Measurements from ENCODE around the gene PRR22.
"Not testable (repeated sequence)": the region's sequence is repeated elsewhere in the genome, so short reads cannot be mapped to it uniquely, and the experiment has no call there.

The PRR22 gene

DNA sequence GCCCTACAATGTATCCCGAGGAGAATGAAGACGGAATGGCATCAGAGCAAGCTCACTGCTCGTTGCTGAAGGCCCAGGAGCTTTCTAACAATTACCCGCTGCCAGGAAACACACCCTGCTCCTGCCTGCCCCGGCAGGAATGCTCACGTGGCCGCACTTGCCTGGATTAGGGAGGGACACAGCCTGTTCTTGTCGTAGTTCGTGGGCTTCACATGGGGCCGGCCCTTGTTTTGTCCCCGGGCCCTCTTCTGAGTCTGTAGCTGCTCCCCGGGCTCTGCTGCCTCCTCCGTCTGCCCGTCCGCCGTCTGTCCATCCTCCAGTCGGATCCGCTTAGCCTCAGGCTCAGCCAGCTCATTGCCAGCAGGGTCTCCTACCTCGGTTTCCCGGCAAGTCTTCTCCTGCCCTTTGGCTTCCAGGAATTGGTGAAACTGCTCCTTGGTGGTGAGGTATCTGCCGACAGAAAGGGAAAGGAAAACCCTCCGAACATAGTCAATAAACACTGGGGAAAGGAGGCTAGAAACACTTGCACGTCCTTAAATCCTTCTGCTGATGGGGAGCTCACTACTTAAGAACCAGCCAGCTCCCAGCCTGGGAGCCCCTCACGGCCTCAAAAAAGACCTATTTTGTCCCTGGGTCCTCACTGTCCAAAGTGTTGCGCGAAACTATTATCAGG is 5.5 kb upstream of the PRR22 start:
- no peak for DNase-seq

DNA sequence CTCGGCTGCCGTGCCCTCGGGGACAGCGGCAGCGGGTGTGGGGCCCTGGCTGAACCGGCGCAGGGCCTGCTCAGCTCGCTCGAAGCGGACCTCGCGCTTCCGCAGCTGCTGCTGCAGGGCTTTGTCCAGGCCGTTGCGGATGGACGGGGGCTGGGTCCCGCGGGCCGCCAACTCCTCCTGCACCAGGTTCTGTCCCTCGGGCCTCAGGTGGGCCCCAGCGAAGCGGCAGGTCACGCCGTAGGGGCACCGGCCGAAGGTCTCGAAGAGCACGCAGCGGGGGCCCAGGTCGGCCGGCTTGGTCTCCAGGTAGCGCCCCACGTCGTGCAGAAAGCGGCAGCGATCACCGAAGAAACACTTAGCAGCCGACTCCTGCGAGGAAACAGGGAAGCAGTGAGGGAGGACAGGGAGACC is 4.8 kb upstream of the PRR22 start:
- DNase-seq: no peak

DNA sequence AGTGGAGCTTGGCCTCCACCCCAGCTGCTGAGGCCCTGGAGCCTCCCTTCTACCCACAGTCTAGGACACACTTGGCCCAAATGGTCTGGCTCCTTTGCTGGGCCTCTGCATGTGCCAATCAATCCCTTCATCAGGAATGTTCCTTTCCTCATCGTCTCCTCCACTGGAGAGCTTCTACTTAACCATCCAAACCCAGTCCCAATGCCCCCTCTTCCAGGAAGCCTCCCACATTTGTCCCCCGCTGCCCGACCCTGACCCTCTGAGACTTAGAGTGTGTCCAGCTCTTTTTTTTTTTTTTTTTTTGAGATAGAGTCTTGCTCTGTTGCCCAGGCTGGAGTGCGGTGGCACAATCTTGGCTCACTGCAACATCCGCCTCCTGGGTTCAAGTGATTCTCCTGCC is 3.9 kb upstream of the PRR22 start:
- DNase-seq: no peak

DNA sequence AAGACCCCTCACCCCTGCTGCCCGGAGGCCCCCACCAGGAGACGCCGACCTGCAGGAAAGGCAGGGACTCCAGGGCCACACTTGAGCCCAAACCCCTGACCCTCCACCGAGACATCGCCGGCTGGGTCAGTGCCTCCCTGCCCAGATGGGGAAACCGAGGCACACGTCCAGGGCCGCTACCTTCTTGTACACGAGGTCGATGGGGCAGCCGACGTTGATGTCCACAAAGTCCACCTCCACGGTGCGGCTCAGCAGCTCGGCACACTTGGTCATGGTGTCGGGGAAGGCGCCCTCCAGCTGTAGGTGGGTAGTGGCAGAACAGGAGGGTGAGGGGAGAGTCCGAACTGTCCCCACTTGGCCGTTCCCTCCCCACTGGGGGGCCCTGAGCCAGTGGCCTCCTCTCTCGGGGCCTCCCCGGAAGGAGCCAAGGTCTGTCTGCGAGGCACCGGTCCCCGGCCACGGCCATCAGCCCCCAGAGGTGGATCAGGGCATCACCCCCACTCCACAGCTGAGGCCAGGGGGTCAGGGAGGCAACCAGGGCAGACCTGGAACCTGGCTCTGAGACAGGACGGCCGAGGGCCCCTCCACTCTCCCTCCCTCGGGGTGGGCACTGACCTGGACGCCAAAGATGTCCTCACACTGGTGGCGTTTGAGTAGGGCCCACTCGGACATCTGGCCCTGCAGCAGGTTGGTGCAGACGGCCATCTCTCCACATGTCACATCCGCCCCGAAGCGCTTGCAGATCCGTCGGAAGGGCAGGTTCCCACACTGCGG is 3.0 kb upstream of the PRR22 start:
- DNase-seq: no peak

DNA sequence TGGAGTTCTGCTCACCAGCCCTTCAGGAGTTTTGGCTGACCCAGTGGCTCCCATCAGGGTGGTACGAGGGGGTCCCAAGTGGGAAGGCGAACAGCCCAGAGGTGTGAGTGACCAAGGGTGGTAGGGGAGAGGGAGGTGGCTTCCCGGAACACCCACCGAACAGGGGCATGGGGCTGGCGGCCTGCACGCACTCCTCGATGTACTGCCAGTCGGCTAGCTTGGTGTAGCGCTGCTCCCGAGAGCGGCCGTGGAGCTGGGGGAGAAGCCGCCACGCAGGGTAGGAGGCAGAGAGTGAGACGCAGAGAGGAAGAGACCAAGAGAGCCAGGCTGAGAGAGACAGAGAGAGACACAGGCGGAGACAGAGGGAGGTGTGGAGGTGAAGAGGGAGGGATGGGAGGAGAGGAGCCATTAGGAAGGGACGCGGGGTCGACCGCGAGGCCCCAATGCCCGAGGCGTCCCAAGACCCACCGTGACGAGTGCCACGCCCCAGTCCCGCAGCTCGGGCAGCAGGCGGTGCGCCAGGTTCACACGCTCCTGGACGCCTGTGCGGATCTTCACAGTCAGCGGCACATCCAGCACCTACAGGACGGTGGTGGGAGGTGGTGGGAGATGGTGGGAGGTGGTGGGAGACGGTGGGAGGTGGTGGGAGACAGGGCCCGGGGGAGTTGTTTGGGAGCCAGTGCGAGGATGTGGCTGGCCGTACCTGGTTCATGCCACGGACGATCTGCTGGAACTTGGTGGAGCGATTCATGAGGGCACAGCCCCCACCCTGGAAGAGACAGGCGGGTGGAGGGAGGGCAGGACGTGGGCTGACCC is 2.3 kb upstream of the PRR22 start:
- no peak for DNase-seq

DNA sequence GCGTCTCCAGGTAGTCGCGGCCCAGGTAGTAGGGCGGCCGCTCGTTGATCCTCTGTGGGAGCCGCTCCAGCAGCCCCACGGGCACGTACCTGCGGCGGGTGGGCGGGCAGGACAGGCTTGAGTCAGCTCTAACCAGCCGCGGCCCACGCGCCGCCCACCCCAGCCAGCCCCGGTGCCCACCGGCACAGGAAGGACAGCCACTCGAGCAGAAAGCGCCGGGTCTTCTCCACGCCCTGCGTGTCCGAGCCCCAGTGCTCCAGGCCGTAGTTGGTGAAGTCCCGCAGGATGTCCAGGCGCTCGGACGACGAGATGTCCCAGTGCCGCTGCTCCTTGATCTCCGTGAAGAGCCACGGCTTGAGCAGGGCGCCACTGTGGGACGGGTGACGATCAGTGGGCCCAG is 877 bp upstream of the PRR22 start:
- DNase-seq: no peak

DNA sequence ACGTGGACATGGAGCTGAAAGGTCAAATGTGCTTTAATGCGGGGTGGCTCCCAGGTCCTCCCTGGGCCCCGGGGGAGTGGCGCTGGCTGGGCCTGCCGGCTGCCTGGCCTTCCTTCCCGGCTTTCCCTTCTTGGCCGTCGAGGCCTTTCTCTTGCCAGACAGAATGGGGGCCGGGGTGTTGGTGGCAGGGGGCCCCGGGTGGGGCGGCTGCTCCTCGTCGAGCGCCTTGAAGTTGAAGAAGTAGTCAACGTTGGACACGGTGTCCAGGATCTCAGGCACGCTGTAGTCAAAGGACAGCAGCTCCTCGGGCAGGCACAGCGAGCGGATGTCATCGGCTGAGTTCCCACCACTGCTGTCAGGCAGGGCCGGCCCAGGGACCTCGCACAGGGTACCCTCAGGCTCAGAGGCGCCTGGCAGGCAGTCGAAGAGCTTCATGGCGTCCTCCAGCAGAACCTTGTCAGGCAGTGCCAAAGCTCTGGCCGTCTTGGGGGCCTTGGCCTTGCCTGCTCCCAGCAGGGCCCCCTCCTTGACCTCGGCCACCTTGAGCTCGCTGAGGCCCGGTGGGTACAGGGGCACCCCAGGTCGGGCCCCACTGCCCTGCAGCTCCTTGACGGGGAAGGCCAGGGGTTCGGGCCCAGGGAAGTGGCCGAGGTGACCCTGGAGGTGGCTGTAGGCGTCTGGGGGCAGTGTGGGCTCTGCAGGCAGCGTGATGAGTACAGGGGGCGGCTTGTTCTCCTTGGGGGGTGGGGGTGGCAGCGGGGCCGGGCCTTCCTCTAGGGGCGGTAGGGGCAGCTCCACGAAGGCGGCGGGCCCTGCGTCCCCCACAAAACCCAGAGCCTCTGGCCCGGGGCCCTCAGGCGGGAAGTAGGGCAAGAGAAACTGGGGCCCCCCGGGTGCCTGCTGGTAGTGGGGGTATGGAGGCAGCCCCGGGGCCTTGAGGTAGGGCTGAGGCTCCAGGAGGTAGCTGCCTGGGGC is 1.3 kb downstream of the PRR22 start:
- no peak for DNase-seq

DNA sequence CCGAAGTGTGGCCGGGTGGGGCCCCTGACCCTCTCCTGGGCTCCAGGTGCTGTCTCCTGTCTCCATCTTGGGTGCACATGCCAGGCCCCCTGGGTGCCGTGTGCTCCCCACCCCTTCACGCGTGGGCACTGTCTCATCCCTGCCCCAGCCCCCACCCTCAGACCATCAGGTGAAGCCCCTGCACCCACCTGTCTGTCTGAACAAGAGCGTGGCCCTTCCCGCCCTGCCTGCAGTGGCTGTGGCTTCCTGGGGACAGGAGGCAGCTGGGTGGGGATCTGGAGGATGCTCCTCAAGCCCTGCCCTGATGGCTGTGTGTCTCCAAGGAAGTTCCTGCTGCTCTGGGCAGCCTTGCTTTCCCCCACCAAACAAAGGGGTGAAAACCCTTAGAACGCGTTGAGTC is 2.2 kb downstream of the PRR22 start:
- DNase-seq: no peak

DNA sequence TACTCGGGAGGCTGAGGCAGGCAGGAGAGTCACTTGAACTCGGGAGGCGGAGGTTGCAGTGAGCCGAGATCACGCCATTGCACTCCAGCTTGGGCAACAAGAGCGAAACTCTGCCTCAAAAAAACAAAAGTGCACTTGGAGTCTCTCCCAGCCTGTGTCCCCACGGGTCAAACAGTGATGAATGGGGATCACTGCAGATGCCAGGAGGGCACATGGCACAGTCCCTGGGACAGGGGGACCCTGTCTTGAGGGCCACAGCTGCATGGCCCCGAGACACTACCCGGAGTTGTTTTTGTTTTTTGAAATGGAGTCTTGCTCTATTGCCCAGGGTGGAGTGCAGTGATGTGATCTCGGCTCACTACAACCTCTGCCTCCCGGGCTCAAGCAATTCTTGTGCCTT is 3.6 kb downstream of the PRR22 start:
- not testable (repeated sequence) for DNase-seq

DNA sequence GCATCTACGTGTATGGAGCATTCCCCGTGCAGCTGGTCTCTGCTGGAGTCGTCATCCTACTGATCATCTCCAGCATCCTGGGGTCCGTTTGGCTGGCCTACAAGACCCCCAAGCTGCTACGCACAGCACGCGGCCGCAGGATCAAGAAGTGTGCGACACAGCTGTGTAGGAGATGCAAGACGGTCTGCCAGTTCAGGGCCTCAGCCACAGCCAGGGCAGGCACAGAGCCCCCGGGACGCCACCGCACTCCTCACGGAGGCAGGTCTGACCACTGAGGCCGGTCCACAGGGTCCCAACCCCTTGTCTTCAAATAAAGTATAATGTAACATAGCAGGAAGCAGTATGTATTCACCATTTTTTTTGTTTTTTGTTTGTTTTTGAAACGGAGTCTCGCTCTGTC is 6.1 kb downstream of the PRR22 start:
- DNase-seq: no peak

DNA sequence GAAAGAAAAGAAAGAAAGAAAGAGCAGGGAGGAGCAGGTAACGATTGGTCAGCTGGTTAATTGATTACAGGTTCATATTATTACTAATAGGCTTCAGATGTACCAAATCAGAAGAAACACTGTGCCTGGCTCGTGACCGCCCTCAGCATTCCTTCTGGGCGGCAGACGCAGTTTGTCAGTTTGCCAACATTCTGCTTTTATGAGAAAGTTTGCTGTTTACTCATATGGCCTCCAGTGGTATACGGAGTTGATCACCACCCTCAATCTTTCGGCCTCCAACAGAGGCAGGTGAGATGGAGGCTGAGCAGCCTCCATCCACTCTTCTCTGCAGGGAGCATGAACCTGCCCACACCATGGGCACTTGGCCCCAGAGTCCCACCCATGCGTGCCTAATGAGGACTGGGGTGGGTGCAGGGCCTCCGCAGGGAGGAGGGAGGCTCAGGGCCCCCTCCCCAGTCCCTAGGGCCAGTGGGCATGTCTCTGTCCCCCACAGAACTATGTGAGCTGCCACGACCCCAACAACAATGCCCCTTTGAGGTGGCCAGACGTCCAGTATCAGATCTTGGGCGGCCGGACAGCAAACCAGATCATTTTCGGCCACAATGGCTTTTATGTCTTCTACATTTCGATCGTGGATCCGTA is 8.8 kb downstream of the PRR22 start:
- no peak for DNase-seq

DNA sequence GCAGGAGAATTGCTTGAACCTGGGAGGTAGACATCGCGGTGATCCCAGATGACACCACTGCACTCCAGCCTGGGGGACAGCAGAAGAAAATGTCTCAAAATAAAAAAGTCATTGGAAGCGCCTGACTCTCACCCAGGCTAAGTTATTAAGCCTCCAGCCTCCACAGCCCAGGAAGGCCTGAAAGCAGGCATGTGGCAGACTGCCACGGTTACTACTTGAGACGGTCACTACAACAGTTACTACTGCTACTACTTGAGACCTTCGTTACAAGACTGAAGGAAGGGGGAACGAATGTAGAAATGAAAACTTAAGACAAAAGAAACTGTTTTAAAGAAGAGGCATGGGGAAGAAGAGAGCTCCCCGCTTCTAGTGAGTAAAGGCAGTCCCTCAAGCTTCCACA is 9.6 kb downstream of the PRR22 start:
- no peak for DNase-seq

DNA sequence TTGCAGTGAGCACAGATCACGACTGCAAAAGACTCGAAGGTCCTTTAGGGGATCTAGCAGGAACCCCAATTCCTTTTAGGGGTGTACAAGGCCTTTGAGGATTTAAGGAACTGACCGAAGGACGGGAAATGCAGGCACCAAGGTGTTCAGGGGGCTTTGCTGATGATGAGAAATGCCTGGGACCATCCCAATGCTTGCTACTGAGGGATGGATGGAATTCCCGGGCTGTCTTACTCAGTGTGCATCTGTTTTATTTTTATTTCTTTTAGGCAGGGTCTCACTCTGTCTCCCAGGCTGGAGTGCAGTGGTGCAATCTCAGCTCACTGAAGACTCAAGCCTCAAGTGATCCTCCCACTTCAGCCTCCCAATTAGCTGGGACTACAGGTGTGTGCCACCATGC is 11.3 kb downstream of the PRR22 start:
- DNase-seq: no peak

DNA sequence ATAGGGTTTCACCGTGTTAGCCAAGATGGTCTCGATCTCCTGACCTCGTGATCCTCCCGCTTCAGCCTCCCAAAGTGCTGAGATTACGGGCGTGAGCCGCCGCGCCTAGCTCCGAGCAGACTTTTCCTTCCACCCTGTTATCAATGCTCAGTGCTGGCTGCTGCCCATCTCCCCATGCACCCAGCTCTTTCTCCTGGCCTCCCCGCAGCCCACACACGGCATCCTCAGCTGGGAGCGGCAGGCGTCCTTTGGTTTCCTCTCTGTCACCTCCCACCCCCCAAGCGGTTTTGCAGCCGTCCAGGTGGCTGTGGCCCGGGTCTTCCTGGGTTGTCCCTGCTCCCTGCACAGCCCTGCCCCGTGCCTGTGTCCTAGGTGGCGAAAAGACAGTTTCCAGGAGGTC is 12.1 kb downstream of the PRR22 start:
- no peak for DNase-seq

DNA sequence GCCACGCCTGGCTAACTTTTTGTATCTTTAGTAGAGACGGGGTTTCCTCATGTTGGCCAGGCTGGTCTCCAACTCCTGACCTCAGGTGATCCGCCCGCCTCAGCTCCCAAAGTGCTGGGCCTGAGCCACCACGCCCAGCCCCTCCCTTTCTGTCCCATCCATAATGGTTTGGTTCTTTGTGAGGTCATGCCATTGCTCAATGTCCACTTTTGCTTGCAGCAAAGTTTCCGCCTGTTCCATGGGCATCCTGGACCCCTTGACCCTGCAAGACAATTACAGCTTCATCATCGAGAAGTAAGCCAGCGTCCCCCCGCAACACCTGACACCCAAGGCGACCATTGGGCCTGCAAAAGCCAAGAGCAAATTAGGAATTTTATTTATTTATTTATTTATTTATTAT is 16.6 kb downstream of the PRR22 start:
- DNase-seq: no peak

DNA sequence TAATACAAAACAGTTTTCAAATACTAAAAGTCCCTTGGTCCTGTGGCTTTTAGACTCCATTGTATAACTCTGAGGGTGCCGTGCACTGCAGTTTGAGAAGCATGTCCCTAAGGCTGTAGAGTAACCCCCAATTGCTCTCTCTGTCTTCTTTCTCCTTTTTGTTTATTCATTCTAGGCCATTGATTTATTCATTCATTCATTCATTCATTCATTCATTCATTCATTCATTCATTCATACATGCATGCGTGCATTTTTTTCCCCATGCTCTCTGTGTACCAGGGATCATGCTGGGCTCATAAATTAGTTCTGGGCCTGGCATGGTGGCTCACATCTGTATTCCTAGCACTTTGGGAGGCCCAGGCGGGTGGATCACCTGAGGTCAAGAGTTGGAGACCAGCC is 19.3 kb downstream of the PRR22 start:
- no peak for DNase-seq

DNA sequence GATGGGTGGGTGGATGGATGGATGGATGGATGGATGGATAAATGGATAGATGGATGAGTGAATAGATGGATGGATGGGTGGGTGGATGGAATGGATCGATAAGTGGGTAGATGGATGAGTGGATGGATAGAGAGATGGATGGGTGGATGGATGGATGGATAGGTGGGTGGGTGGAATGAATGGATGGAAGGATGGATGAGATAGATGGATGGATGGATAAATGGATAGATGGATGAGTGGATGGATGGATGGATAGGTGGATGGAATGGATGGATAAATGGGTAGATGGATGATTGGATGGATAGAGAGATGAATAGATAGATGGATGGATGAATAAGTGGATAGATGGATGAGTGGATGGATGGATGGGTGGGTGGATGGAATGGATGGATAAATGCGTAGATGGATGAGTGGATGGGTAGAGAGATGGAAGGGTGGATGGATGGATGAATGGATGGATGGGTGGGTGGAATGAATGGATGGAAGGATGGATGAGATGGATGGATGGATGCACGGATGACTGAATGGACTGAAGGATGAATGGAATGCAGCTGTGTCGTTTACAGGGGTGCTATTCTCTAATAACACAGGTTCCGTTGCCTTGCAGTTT is 21.8 kb downstream of the PRR22 start:
- no peak for DNase-seq

DNA sequence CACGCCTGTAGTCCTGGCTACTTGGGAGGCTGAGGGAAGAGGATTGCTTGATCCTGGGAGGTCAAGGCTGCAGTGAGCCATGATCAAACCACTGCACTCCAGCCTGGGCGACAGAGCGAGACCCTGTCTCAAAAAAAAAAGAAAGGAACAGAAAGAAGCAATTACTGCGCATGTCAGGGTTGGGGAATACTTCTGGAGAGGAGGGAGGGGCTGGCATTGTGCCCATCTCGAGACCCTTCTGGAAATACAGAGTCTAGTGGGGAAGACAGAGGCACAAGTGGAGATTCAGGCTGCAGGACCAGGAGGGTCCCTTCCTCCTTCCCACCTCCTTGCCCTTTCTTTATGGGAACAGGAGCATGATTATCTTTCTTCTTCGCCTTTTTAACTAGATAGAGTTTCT is 30.8 kb downstream of the PRR22 start:
- DNase-seq: no peak

DNA sequence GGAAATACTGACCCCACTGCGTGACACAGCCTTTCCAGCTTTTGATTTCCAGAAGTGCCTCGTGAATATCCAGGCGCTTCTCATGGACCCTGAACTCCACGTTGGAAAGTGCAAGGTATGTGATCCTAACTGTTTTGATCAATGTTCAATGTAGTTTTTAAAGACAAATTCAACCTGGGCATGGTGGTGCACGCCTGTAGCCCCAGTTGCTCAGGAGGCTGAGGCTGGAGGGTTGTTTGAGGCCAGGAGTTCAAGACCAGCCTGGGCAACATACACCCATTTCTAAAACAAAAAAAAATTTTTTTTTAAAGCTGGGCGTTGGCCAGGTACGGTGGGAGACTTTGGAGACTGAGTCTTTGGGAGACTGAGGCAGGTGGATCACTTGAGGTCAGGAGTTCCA is 32.8 kb downstream of the PRR22 start:
- DNase-seq: no peak

DNA sequence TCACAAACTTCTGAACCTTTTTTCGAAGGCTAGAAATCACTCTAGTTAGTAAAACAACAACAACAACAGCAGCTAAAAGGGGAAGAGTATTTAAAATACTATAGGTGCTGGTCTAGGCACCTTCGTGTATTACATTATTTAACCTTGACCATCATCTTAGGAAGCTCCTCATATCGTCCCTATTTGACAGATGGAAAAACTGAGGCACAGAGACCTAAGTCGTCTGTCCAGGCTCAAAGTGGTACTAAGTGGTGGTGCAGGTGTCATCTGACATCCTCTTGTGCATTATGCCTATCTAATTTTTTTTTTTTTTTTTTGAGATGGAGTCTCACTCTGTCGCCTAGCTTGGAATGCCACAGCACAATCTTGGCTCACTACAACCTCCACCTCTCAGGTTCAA is 35.0 kb downstream of the PRR22 start:
- DNase-seq: no peak

DNA sequence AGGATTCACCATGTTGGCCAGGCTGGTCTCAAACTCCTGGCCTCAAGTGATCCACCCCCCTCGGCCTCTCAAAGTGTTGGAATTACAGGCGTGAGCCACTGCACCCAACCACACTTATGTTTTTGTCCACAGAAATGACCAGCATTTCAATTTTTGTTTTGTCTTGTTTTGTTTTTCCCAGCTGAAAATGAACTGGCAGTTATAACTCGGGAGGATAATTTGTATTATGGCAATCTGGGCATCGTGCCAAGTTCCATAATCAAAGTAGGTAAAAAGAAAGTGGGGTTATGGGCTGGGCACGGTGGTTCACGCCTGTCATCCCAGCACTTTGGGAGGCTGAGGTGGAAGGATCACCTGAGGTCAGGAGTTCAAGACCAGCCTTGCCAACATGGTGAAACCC is 35.6 kb downstream of the PRR22 start:
- DNase-seq: not testable (repeated sequence)

DNA sequence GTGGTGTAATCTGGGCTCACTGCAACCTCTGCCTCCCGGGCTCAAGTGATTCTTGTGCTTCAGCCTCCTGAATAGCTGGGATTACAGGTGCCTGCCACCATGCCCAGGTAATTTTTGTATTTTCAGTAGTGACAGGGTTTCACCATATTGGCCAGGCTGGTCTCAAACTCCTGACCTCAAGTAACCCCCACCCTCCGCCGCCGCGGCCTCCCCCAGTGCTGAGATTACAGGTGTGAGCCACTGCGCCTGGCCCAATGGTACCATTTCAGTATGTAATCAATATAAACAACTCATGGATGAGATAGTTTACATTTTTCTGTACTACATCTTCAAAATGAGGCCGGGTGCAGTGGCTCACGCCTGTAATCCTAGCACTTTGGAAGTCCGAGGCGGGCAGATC is 39.5 kb downstream of the PRR22 start:
- not testable (repeated sequence) for DNase-seq
